Measurements from ENCODE around the gene TPRN. TPM values are rescaled to one million over a fixed set of nuclear protein-coding genes. Genes with fewer than 3 reads are reported as not detected.
"Not testable (repeated sequence)": the region's sequence is repeated elsewhere in the genome, so short reads cannot be mapped to it uniquely, and the experiment has no call there.

TPRN gene
- total and polyA plus RNA-seq, 9 donors, result 4.6 to 14.6 (median 10.2) TPM

DNA sequence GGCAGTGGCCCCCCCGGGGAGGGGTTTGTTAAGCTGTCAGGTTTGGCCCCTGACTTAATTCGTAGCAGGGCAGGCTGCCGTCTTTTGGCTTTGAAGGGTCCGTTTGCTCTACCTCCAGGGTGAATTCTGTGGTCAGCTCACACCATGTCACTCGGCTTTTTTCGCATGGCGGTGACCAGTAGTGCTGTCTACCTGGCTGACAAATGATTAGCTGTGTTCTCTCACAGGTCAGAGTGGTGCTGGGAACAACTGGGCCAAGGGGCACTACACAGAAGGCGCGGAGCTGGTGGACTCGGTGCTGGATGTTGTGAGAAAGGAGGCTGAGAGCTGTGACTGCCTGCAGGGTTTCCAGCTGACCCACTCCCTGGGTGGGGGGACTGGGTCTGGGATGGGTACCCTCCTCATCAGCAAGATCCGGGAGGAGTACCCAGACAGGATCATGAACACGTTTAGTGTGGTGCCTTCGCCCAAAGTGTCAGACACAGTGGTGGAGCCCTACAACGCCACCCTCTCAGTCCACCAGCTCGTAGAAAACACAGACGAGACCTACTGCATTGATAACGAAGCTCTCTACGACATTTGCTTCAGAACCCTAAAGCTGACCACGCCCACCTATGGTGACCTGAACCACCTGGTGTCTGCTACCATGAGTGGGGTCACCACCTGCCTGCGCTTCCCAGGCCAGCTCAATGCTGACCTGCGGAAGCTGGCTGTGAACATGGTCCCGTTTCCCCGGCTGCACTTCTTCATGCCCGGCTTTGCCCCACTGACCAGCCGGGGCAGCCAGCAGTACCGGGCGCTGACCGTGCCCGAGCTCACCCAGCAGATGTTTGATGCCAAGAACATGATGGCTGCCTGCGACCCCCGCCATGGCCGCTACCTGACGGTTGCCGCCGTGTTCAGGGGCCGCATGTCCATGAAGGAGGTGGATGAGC lies 42.0 kb upstream of the TPRN start:
- no peak for DNase-seq
- Histone ChIP-seq H3K9me3 (replicated peaks; ENCODE audit: control insufficient read depth, low read depth, low read length) (no peaks in the 10 kb centered on the region), H3K4me1 (ENCODE audit: control insufficient read depth, insufficient read depth, low read length) (peaks cover 68% of the 10 kb centered on the region), H3K4me3 (ENCODE audit: low read length) (peak overlapping the region; percentile 68), H3K27ac (ENCODE audit: low read length) (peak overlapping the region; percentile 23), H3K27me3 (ENCODE audit: control insufficient read depth, insufficient read depth, low read length) (no peaks in the 10 kb centered on the region), H3K36me3 (ENCODE audit: control insufficient read depth, insufficient read depth, low read length) (peaks cover 25% of the 10 kb centered on the region)
- 78% methylated on average over 35 of the region's 36 CpGs for WGBS (ENCODE audit: insufficient coverage)

DNA sequence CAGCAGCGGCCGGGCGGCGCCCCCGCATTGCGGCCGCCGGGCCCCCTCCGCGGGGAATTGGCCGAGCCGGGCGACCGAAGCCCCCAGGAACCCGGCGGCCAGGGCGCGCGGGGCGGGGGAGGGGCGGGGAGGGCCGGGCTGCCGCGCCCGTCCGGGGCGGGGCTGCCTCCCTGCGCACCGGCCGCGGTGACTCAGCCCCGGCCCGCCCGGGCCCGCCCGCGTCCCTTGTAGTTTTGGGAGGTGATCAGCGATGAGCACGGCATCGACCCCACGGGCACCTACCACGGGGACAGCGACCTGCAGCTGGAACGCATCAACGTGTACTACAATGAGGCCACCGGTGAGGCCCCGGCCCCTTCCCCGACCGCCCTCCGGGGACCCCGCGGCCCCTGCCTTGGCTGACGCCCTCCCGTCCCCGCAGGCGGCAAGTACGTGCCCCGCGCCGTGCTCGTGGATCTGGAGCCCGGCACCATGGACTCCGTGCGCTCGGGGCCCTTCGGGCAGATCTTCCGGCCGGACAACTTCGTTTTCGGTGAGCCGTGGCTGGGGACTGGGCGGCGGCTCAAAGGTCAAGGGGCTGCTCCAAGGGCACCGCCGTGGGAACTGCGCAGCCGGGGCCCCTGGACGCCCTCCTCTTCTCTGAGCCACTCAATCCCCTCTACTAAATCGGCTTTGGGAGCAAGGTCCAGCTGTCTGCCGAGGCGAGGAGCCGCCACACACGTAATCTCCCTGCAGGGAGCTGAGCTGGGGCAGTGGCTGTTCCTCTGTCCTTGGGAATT lies 41.1 kb upstream of the TPRN start:
- Histone ChIP-seq H3K4me3 (ENCODE audit: low read length) (peak overlapping the region; percentile 68), H3K36me3 (ENCODE audit: control insufficient read depth, insufficient read depth, low read length) (peaks cover 25% of the 10 kb centered on the region), H3K4me1 (ENCODE audit: control insufficient read depth, insufficient read depth, low read length) (peaks cover 68% of the 10 kb centered on the region), H3K9me3 (replicated peaks; ENCODE audit: control insufficient read depth, low read depth, low read length) (no peaks in the 10 kb centered on the region), H3K27ac (ENCODE audit: low read length) (peak overlapping the region; percentile 79), H3K27me3 (ENCODE audit: control insufficient read depth, insufficient read depth, low read length) (no peaks in the 10 kb centered on the region)
- WGBS (ENCODE audit: insufficient coverage), result 1% methylated on average over 66 of the region's 83 CpGs
- DNase-seq, result peak; percentile 54

DNA sequence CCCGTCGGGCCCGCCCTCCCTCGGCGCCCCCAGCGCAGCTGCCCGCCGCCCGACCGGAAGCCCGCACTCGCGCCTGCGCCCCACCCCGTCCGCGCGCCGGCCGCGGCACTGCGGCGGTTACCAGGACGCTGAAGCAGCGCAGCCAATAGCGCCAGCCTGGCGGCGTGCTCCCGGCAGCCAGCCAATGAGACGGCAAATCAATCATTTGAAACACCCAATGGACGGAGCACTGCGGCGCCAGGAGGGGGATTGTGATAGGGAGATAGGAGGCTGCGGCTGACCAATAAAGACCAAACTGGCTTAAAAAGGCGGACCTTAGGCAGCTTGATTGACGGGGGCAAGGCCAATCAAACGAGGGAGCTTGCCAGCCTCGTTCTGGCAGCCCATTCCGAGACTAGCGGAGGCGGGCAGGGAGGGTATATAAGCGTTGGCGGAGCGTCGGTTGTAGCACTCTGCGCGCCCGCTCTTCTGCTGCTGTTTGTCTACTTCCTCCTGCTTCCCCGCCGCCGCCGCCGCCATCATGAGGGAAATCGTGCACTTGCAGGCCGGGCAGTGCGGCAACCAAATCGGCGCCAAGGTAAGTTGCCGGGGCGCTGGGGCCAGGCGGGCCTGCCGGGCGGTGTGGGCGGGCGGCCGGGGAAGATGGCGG lies 40.4 kb upstream of the TPRN start, which contains the start of gene TUBB4B:
Gene TUBB4B (plus strand): TSS at position 447 of the 649 bp plus-strand sequence. CDS start 74 bp downstream, at position 521.
- DNase-seq, result peak; percentile 100
- peaks cover 72% of the 10 kb centered on the region for H3K4me1 ChIP-seq (ENCODE audit: control insufficient read depth, insufficient read depth, low read length)
- 0% methylated on average over 63 of the region's 67 CpGs for WGBS (ENCODE audit: insufficient coverage)
- H3K9me3 ChIP-seq (replicated peaks; ENCODE audit: control insufficient read depth, low read depth, low read length), result no peaks in the 10 kb centered on the region
- peak within 1 kb of the TSS; percentile 98 for H3K27ac ChIP-seq (ENCODE audit: low read length)
- H3K36me3 ChIP-seq (ENCODE audit: control insufficient read depth, insufficient read depth, low read length), result peaks cover 25% of the 10 kb centered on the region
- peak within 1 kb of the TSS; percentile 72 for H3K4me3 ChIP-seq (ENCODE audit: low read length)
- no peaks in the 10 kb centered on the region for H3K27me3 ChIP-seq (ENCODE audit: control insufficient read depth, insufficient read depth, low read length)

DNA sequence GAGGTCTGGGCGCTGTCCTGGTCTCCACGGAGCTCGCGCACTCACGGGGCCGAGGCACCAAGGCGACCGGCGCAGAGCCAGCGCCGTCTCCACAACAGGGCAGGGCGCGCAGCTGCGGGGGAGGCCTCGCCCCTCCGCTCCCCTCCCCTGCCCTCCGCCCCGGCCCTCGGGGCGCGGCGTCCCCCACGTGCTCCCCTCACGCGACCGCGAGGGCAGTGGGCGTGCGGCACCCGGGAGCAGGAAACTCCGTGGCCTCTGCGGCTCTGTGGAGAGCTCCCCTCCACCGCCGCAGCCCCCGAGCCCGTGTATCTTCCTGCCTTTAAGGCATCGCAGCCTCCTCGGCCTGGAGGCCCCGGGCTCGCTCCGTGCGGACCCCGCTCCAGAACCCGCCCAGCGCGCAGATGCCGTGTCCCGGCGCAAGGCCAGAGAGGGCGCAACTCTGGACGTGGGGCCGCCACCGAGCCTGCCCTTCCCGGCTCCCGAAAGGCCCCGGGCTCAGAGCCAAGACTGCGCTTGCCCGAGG lies 39.8 kb upstream of the TPRN start:
- Histone ChIP-seq H3K4me1 (ENCODE audit: control insufficient read depth, insufficient read depth, low read length) (peaks cover 78% of the 10 kb centered on the region), H3K27ac (ENCODE audit: low read length) (peak overlapping the region; percentile 98), H3K4me3 (ENCODE audit: low read length) (peak overlapping the region; percentile 72), H3K9me3 (replicated peaks; ENCODE audit: control insufficient read depth, low read depth, low read length) (no peaks in the 10 kb centered on the region), H3K36me3 (ENCODE audit: control insufficient read depth, insufficient read depth, low read length) (peaks cover 25% of the 10 kb centered on the region), H3K27me3 (ENCODE audit: control insufficient read depth, insufficient read depth, low read length) (peaks cover under 1% of the 10 kb centered on the region)
- under 1% methylated on average over 58 of the region's 58 CpGs for WGBS (ENCODE audit: insufficient coverage)
- DNase-seq, result peak; percentile 90

DNA sequence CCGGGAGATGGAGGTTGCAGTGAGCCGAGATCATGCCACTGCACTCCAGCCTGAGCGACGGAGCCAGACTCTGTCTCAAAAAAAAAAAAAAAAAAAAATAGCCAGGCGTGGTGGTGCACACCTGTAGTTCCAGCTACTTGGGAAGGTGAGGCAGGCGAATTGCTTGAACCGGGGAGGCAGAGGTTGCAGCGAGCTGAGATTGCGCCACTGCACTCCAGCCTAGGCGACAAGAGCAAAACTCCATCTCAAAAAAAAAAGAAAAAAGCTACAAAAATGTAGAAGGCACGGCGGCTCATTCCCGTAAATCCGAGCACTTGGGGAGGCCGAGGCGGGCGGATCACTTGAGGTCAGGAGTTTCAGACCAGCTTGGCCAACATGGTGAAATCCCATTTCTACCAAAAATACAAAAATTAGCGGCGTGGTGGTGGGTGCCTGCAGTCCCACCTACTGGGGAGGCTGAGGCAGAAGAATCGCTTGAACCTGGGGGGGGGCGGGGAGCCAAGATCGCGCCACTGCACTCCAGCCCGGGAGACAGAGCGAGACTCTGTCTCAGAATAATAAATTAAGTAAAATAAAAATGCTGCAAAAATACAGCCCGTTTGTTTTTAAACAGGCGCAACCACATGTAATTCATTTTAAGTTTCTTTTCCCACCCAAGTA lies 39.1 kb upstream of the TPRN start:
- H3K27me3 ChIP-seq (ENCODE audit: control insufficient read depth, insufficient read depth, low read length); DNase-seq; H3K9me3 ChIP-seq (replicated peaks; ENCODE audit: control insufficient read depth, low read depth, low read length): not testable (repeated sequence)
- H3K27ac ChIP-seq (ENCODE audit: low read length), result peak overlapping the region; percentile 98
- 92% methylated on average over 4 of the region's 27 CpGs for WGBS (ENCODE audit: insufficient coverage)
- peaks cover 77% of the 10 kb centered on the region for H3K4me1 ChIP-seq (ENCODE audit: control insufficient read depth, insufficient read depth, low read length)
- H3K36me3 ChIP-seq (ENCODE audit: control insufficient read depth, insufficient read depth, low read length), result peaks cover 25% of the 10 kb centered on the region
- H3K4me3 ChIP-seq (ENCODE audit: low read length), result peak overlapping the region; percentile 72

DNA sequence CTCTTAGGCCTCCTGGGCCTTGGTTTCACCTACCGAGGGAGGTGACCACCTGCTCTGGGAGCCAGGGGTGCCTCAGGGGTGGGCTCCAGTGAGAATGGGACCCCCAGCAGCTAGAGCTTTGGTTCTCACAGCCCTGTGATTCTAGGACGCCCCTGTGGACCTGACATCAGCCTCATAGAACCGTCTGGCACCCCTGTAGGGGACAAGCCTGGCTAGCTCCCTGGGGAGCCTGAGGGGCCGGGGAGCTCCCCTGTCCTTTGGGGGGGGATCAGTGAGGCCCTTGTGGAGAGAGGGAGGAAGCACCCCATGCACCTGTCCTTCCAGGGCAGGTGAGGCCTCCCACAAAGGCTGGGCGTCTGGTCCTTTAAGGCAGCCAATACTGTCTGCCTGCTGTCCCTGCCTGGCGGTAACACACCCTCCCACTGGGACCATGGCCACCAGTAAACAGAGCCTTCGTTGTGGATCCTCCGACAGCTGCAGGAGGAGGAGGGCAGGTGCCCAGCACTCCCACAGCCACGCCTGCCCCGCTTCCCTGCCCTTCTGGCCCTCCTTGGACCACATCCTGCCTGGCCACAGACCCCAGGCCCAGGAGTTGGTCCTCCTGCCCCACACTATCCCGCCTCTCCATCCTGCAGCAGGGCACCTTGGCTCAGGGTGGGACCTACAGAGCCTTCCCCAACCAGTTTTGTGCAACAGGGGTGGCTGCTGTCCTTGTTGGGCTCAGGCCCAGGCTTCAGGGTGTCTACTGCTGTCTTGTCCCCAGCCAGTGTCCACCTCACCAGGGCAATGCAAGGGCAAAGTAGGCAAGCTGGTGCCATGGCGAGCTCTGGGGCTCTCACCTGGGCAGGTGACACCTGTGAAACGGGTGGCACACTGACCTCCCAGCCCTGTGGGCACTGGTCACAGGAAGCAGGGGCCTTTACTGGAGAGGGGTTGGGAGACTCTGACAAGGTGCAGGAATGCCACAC lies 37.5 kb upstream of the TPRN start:
- peak; percentile 83 for DNase-seq
- 58% methylated on average over 10 of the region's 13 CpGs for WGBS (ENCODE audit: insufficient coverage)
- H3K4me3 ChIP-seq (ENCODE audit: low read length), result peak overlapping the region; percentile 11

DNA sequence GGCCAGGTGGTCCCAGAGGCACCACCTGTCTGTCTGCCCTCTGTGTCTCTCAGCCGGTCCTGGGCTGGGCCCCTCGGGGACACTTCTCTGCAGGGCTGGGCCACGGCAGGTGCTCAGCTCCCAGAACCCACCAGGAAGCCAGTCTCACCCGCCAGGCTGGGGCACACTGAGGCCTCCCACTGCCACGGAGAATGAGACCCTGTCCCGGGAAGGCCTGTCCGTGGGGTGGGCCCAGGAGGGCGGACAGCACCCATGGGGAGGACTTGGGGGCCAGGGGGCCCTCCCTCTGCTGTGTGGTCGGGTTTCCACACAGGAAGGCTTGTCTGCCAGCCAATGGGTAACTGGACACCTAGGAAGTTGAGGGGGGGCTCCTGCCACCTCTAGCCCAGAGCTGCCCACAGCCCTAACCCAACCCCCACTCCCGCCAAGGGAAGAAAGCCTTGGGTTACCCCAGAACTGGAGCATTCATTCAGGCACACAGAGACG lies 36.4 kb upstream of the TPRN start:
- peaks cover 2% of the 10 kb centered on the region for H3K36me3 ChIP-seq (ENCODE audit: control insufficient read depth, insufficient read depth, low read length)
- H3K9me3 ChIP-seq (replicated peaks; ENCODE audit: control insufficient read depth, low read depth, low read length), result no peaks in the 10 kb centered on the region
- H3K27ac ChIP-seq (ENCODE audit: low read length), result peak overlapping the region; percentile 98
- peaks cover 59% of the 10 kb centered on the region for H3K4me1 ChIP-seq (ENCODE audit: control insufficient read depth, insufficient read depth, low read length)
- H3K4me3 ChIP-seq (ENCODE audit: low read length), result peak overlapping the region; percentile 31
- DNase-seq, result peak; percentile 64
- peaks cover 20% of the 10 kb centered on the region for H3K27me3 ChIP-seq (ENCODE audit: control insufficient read depth, insufficient read depth, low read length)
- WGBS (ENCODE audit: insufficient coverage), result 29% methylated on average over 7 of the region's 11 CpGs

More for the DNA sequence above, 37.5 kb upstream of the TPRN start:
- H3K27me3 ChIP-seq (ENCODE audit: control insufficient read depth, insufficient read depth, low read length), result peaks cover 11% of the 10 kb centered on the region
- peaks cover 65% of the 10 kb centered on the region for H3K4me1 ChIP-seq (ENCODE audit: control insufficient read depth, insufficient read depth, low read length)
- H3K27ac ChIP-seq (ENCODE audit: low read length), result peak overlapping the region; percentile 98
- H3K9me3 ChIP-seq (replicated peaks; ENCODE audit: control insufficient read depth, low read depth, low read length), result no peaks in the 10 kb centered on the region
- H3K36me3 ChIP-seq (ENCODE audit: control insufficient read depth, insufficient read depth, low read length), result peaks cover 12% of the 10 kb centered on the region

DNA sequence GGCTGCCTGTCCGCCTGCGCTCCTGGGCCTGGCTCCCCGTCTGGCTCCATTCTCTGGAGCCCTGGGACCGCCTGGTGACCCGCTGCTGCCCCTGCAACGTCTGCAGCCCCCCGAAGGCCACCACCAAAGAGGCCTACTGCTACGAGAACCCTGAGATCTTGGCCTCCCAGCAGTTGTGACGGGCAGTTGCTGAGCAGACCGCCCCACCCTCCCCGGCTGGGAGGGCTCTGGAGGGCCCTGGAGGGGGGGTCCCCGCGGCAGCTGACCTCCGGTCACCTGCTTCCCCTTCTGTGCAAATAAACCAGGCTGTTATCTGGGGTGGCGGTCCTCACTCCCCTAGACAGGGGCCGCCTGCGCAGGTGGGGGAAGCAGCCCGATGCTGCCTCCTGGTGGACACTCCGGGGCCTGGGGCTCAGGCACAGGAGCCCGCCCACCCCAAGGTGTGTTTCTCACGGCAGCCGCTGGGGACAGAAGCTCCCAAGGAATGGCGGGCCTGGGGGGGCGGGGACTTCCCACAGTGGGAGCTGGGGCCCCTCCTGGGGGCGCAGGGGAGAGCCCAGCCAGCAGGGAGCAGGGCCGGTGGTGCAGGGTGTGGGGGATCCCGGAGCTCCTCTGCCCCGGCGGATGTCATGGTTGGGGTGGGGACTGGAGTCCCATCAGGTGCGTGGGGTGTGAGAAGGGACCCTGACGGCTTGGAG lies 35.8 kb upstream of the TPRN start:
- Histone ChIP-seq H3K9me3 (replicated peaks; ENCODE audit: control insufficient read depth, low read depth, low read length) (no peaks in the 10 kb centered on the region), H3K27me3 (ENCODE audit: control insufficient read depth, insufficient read depth, low read length) (peaks cover 23% of the 10 kb centered on the region), H3K4me1 (ENCODE audit: control insufficient read depth, insufficient read depth, low read length) (peaks cover 58% of the 10 kb centered on the region), H3K36me3 (ENCODE audit: control insufficient read depth, insufficient read depth, low read length) (no peaks in the 10 kb centered on the region), H3K4me3 (ENCODE audit: low read length) (peak overlapping the region; percentile 31), H3K27ac (ENCODE audit: low read length) (peak overlapping the region; percentile 98)
- DNase-seq, result peak; percentile 83
- 9% methylated on average over 27 of the region's 31 CpGs for WGBS (ENCODE audit: insufficient coverage)

Data from muscle of leg (tissue), 11 donors.